ENCODE measurements around the gene POLDIP2. TPM values are rescaled to one million over a fixed set of nuclear protein-coding genes. Genes with fewer than 3 reads are reported as not detected.

Gene POLDIP2
- total RNA-seq, 1 donor: 68.1 TPM

- DNase-seq (ENCODE audit: low read depth in 2 of 3, low spot score in 2 of 3): no peak
Observed at GRCh38 chr17:28390984-28391383, 33.7 kb upstream of the POLDIP2 start.

GRCh38 chr17:28390563-28390962 is 33.2 kb upstream of the POLDIP2 start:
- no peak for DNase-seq (ENCODE audit: low read depth in 2 of 3, low spot score in 2 of 3)

GRCh38 chr17:28390141-28390540 is 32.8 kb upstream of the POLDIP2 start:
- DNase-seq (ENCODE audit: low read depth in 2 of 3, low spot score in 2 of 3): no peak

GRCh38 chr17:28388106-28388505 is 30.8 kb upstream of the POLDIP2 start:
- no peak for DNase-seq (ENCODE audit: low read depth in 2 of 3, low spot score in 2 of 3)

GRCh38 chr17:28386391-28386790 is 29.1 kb upstream of the POLDIP2 start:
- DNase-seq (ENCODE audit: low read depth in 2 of 3, low spot score in 2 of 3): no peak

GRCh38 chr17:28385406-28385805 is 28.1 kb upstream of the POLDIP2 start:
- DNase-seq (ENCODE audit: low read depth in 2 of 3, low spot score in 2 of 3): no peak

GRCh38 chr17:28385037-28385400 is 27.7 kb upstream of the POLDIP2 start:
- no peak for DNase-seq (ENCODE audit: low read depth in 2 of 3, low spot score in 2 of 3)

- peak; percentile 39 to 76 (median 55) for DNase-seq (ENCODE audit: low read depth in 2 of 3, low spot score in 2 of 3)
Observed at GRCh38 chr17:28384281-28385036, 27.1 kb upstream of the POLDIP2 start.

GRCh38 chr17:28381141-28381825 is 24.0 kb upstream of the POLDIP2 start:
- DNase-seq (ENCODE audit: low read depth in 2 of 3, low spot score in 2 of 3): peak in 1 of 3 donors; percentile 53

GRCh38 chr17:28379814-28380801 is 22.8 kb upstream of the POLDIP2 start:
- peak in 2 of 3 donors; percentile 39 to 68 for DNase-seq (ENCODE audit: low read depth in 2 of 3, low spot score in 2 of 3)

GRCh38 chr17:28372945-28373274 is 15.6 kb upstream of the POLDIP2 start:
- no peak for DNase-seq (ENCODE audit: low read depth in 2 of 3, low spot score in 2 of 3)

- no peak for DNase-seq (ENCODE audit: low read depth in 2 of 3, low spot score in 2 of 3)
Observed at GRCh38 chr17:28372203-28372944, 15.0 kb upstream of the POLDIP2 start.

- DNase-seq (ENCODE audit: low read depth in 2 of 3, low spot score in 2 of 3): peak; percentile 48 to 91 (median 87)
Observed at GRCh38 chr17:28371245-28372202, 14.2 kb upstream of the POLDIP2 start, which contains the start of gene SARM1. Gene SARM1, plus strand, starts transcription at chr17:28371694. Its CDS starts 339 bp downstream, at chr17:28372033.

GRCh38 chr17:28370744-28371103 is 13.4 kb upstream of the POLDIP2 start:
- DNase-seq (ENCODE audit: low read depth in 2 of 3, low spot score in 2 of 3): no peak

GRCh38 chr17:28370035-28370743 is 12.9 kb upstream of the POLDIP2 start, which contains the start of gene VTN:
Gene VTN, minus strand, starts transcription at chr17:28370307. Its CDS starts 104 bp downstream, at chr17:28370203.
- DNase-seq (ENCODE audit: low read depth in 2 of 3, low spot score in 2 of 3): no peak

- no peak for DNase-seq (ENCODE audit: low read depth in 2 of 3, low spot score in 2 of 3)
Observed at GRCh38 chr17:28369684-28370034, 12.3 kb upstream of the POLDIP2 start.

- no peak for DNase-seq (ENCODE audit: low read depth in 2 of 3, low spot score in 2 of 3)
Observed at GRCh38 chr17:28368915-28369683, 11.8 kb upstream of the POLDIP2 start.

- DNase-seq (ENCODE audit: low read depth in 2 of 3, low spot score in 2 of 3): no peak
Observed at GRCh38 chr17:28368306-28368831, 11.0 kb upstream of the POLDIP2 start.
